Osteocyte (in vitro differentiated cells): Measurements from ENCODE around the gene EDIL3. TPM values are rescaled to one million over a fixed set of nuclear protein-coding genes. Genes with fewer than 3 reads are reported as not detected.

ENCODE experiments used
- DNase-seq: peaks from one replicate; pipeline ENCODE4 v3.0.0; 2021; ENCODE audit warnings: mixed read lengths; ENCODE audit not compliant: unreplicated experiment; ENCODE audit errors: extremely low spot score
- H3K27ac Mint-ChIP-seq: one replicate; pipeline ENCODE4 v1.8.0; 2021; ENCODE audit warnings: mild to moderate bottlenecking, mixed read lengths; ENCODE audit not compliant: unreplicated experiment
- H3K27me3 Mint-ChIP-seq: one replicate; pipeline ENCODE4 v1.8.0; 2021; ENCODE audit warnings: mixed read lengths; ENCODE audit not compliant: unreplicated experiment
- H3K36me3 Mint-ChIP-seq: one replicate; pipeline ENCODE4 v1.8.0; 2021; ENCODE audit warnings: mixed read lengths; ENCODE audit not compliant: unreplicated experiment
- H3K4me1 Mint-ChIP-seq: one replicate; pipeline ENCODE4 v1.8.0; 2021; ENCODE audit warnings: mixed read lengths; ENCODE audit not compliant: unreplicated experiment
- H3K4me3 Mint-ChIP-seq: one replicate; pipeline ENCODE4 v1.8.0; 2021; ENCODE audit warnings: mild to moderate bottlenecking, moderate library complexity, mixed read lengths; ENCODE audit not compliant: unreplicated experiment
- H3K9me3 Mint-ChIP-seq: one replicate; pipeline ENCODE4 v1.8.0; 2021; ENCODE audit warnings: mixed read lengths; ENCODE audit not compliant: unreplicated experiment
- CTCF ChIP-seq: fragments of 200-600 bp; sonication (generic); IDR thresholded peaks from 2 replicates; pipeline ENCODE4 v1.5.0; 2021; ENCODE audit warnings: antibody characterized with exemption, mild to moderate bottlenecking, moderate library complexity
- total RNA-seq: library from RNA; stranded (reverse); gene quantifications from 2 replicates; pipeline ENCODE4 v1.2.1, GENCODE V29; 2021

The EDIL3 gene
- total RNA-seq, 1 donor from 2014 or later: 470 TPM

GRCh38 chr5:84378961-84379360, 5.7 kb downstream of the EDIL3 start:
- Mint-ChIP-seq H3K4me1 (peaks cover 61% of the 10 kb centered on the region), H3K27me3 (no peaks in the 10 kb centered on the region), H3K4me3 (peak overlapping the region; percentile 72), H3K27ac (peak overlapping the region; percentile 96), H3K36me3 (peaks cover 1% of the 10 kb centered on the region), H3K9me3 (no peaks in the 10 kb centered on the region)
- TF ChIP-seq CTCF: no peak
- no peak for DNase-seq

- Mint-ChIP-seq H3K27ac (peak overlapping the region; percentile 96), H3K9me3 (no peaks in the 10 kb centered on the region)
These were observed 6.3 kb downstream of the EDIL3 start for GRCh38 chr5:84378420-84378819.

GRCh38 chr5:84376346-84376745, 8.3 kb downstream of the EDIL3 start:
- peak overlapping the region; percentile 24 for H3K4me3 Mint-ChIP-seq
- H3K9me3 Mint-ChIP-seq: no peaks in the 10 kb centered on the region
- peaks cover 81% of the 10 kb centered on the region for H3K4me1 Mint-ChIP-seq
- H3K27me3 Mint-ChIP-seq: no peaks in the 10 kb centered on the region
- peak overlapping the region; percentile 58 for H3K27ac Mint-ChIP-seq
- H3K36me3 Mint-ChIP-seq: peaks cover 6% of the 10 kb centered on the region
- TF ChIP-seq CTCF: no peak
- DNase-seq: no peak

More at GRCh38 chr5:84378420-84378819, 6.3 kb downstream of the EDIL3 start:
- Mint-ChIP-seq H3K4me1 (peaks cover 66% of the 10 kb centered on the region), H3K36me3 (peaks cover 5% of the 10 kb centered on the region), H3K27me3 (no peaks in the 10 kb centered on the region), H3K4me3 (peak overlapping the region; percentile 72)
- TF ChIP-seq CTCF: no peak
- no peak for DNase-seq

GRCh38 chr5:84374568-84374967, 10.1 kb downstream of the EDIL3 start:
- H3K9me3 Mint-ChIP-seq: no peaks in the 10 kb centered on the region
- peaks cover 6% of the 10 kb centered on the region for H3K36me3 Mint-ChIP-seq
- no peaks in the 10 kb centered on the region for H3K27me3 Mint-ChIP-seq
- DNase-seq: no peak
- H3K27ac Mint-ChIP-seq: peak overlapping the region; percentile 89
- no peak for TF ChIP-seq CTCF
- no peak overlapping the region for H3K4me3 Mint-ChIP-seq
- peaks cover 84% of the 10 kb centered on the region for H3K4me1 Mint-ChIP-seq

- peaks cover 83% of the 10 kb centered on the region for H3K4me1 Mint-ChIP-seq
- DNase-seq: no peak
- peak overlapping the region; percentile 44 for H3K4me3 Mint-ChIP-seq
- no peaks in the 10 kb centered on the region for H3K27me3 Mint-ChIP-seq
- H3K36me3 Mint-ChIP-seq: peaks cover 6% of the 10 kb centered on the region
- no peak for TF ChIP-seq CTCF
- H3K27ac Mint-ChIP-seq: peak overlapping the region; percentile 89
- H3K9me3 Mint-ChIP-seq: peaks cover 1% of the 10 kb centered on the region
These were observed 11.2 kb downstream of the EDIL3 start for GRCh38 chr5:84373506-84373905.
